Measurements from ENCODE around the gene SPATS2. TPM values are rescaled to one million over a fixed set of nuclear protein-coding genes. Genes with fewer than 3 reads are reported as not detected.
A peak's percentile ranks its signal among the peaks of the same experiment; 100 is the strongest.

Gene SPATS2
- total RNA-seq, 1 donor from 2014 or later = 7.0 TPM

GRCh38 chr12:49346659-49347310 is 20.5 kb upstream of the SPATS2 start, which contains the start of gene DNAJC22:
DNAJC22 (plus strand) TSS chr12:49346888; CDS start chr12:49348873, 1,985 bp downstream.
- intact Hi-C loops (cut with DNase I) = no loop called here
- DNase-seq (no peak), ATAC-seq (ENCODE audit: poor library complexity) (no peak)

DNA sequence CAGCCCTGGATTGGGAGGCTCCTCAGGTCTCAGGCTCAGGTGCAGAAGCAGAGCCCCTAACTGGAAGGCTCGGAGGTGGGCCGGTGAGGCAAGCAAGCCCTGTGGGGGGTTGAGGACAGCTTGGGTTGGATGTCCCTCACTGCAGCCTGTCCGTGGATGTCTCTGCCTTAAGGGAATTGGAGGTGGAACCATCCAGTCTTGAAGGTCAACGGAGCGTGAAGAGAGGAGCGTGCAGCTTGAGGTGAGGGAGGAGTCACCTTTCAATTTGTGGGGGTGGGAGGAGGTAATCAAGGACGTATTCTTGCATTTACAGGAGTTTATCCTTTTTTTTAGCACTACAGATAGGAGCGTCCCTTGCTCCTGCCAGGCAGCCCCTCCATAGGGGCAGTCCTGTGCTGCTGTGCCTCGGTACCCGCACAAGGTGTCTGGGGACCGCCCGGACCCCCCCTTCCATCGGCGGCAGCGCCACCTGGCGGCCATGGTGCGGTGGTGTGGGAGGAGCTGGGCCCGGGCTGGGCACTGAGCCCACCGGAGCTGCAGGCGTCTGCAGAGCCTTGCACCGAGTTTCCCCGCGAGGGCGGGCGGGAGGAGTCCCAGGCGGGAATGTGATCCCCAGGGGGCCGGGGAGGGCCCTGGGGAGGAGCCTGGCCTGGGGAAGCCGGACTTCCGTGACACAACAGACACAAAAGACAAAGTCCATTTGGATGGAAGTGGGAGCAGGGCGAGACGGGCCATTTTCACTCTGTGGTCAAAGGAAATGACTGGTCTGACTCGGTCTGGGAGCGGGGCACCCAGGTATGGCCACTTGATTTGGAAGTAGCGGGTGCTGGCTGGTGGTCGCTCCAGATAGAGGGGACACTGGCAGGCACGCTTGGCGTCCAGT is 19.7 kb upstream of the SPATS2 start:
- intact Hi-C loops (cut with DNase I) = no loop called here
- DNase-seq (peak; percentile 81), ATAC-seq (ENCODE audit: poor library complexity) (peak; percentile 91)

GRCh38 chr12:49348781-49349180 is 18.5 kb upstream of the SPATS2 start:
- intact Hi-C loops (cut with DNase I) = no loop called here
- ATAC-seq (ENCODE audit: poor library complexity) (no peak), DNase-seq (no peak)

- DNase-seq (no peak), ATAC-seq (ENCODE audit: poor library complexity) (no peak)
- intact Hi-C loops (cut with DNase I) = no loop called here
Observed at GRCh38 chr12:49349266-49349665, 18.0 kb upstream of the SPATS2 start.

- intact Hi-C loops (cut with DNase I) = no loop called here
- no peak for ATAC-seq (ENCODE audit: poor library complexity)
- DNase-seq = no peak
Observed at GRCh38 chr12:49352351-49352750, 14.9 kb upstream of the SPATS2 start.

- intact Hi-C loops (cut with DNase I) = no loop called here
- ATAC-seq (ENCODE audit: poor library complexity) (no peak), DNase-seq (no peak)
Observed at GRCh38 chr12:49355913-49356312, 11.3 kb upstream of the SPATS2 start.

GRCh38 chr12:49357103-49357678 is 10.1 kb upstream of the SPATS2 start:
- ATAC-seq (ENCODE audit: poor library complexity) = no peak
- intact Hi-C loops (cut with DNase I) = no loop called here
- DNase-seq = no peak

- ATAC-seq (ENCODE audit: poor library complexity) (peak; percentile 92), DNase-seq (no peak)
- intact Hi-C loops (cut with DNase I) = loop anchor here (2.0 kb wide), 1 partner anchor 154 kb away; no protein-coding TSS in a partner anchor
Observed at GRCh38 chr12:49358483-49359141, 8.7 kb upstream of the SPATS2 start.

- intact Hi-C loops (cut with DNase I) = loop anchor here (2.0 kb wide), 1 partner anchor 153 kb away; no protein-coding TSS in a partner anchor
- DNase-seq (no peak), ATAC-seq (ENCODE audit: poor library complexity) (no peak)
Observed at GRCh38 chr12:49359671-49360070, 7.6 kb upstream of the SPATS2 start.

DNA sequence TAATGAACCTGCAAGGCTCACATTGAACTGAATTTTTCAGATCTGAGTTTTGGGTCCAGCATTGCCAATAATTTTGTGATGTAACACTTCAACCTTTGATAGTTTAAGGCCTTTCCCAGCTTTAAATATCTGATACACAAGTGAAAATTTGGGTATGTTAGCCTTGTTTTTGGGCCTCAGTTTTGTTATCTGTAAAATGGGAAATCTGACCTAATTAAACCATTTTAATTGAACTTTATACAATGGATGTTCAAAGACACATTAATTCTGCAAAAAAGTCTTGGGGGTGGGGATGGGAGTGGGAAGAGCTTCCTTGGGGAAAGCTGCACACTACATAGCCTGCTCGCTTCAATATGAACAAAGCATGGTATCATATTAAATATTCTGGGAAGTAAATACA is 5.2 kb upstream of the SPATS2 start:
- ATAC-seq (ENCODE audit: poor library complexity) (no peak), DNase-seq (no peak)
- intact Hi-C loops (cut with DNase I) = no loop called here

DNA sequence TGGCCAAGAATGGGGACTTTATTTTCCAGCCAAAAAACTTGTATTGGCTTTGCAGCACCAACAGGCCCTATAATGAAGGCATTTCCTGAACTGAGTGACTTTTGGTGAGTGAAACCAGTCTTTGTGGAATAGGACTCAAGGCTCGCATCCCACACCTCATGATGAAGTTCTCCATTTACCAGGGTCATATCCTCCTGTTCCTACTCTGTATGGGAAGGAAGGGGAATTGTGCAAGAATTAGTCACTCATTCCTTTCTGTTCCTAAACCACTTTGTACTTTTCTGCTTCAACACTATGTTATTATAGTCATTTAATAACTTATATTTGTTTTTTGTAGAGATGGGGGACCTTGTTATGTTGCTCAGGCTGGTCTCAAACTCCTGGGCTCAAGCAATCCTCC is 2.3 kb upstream of the SPATS2 start:
- DNase-seq (no peak), ATAC-seq (ENCODE audit: poor library complexity) (no peak)
- intact Hi-C loops (cut with DNase I) = no loop called here

- no peak for ATAC-seq (ENCODE audit: poor library complexity)
- intact Hi-C loops (cut with DNase I) = no loop called here
- no peak for DNase-seq
Observed at GRCh38 chr12:49365542-49365941, 1.7 kb upstream of the SPATS2 start.

- DNase-seq = no peak
- intact Hi-C loops (cut with DNase I) = no loop called here
- no peak for ATAC-seq (ENCODE audit: poor library complexity)
Observed at GRCh38 chr12:49366096-49366651, 1.1 kb upstream of the SPATS2 start.

DNA sequence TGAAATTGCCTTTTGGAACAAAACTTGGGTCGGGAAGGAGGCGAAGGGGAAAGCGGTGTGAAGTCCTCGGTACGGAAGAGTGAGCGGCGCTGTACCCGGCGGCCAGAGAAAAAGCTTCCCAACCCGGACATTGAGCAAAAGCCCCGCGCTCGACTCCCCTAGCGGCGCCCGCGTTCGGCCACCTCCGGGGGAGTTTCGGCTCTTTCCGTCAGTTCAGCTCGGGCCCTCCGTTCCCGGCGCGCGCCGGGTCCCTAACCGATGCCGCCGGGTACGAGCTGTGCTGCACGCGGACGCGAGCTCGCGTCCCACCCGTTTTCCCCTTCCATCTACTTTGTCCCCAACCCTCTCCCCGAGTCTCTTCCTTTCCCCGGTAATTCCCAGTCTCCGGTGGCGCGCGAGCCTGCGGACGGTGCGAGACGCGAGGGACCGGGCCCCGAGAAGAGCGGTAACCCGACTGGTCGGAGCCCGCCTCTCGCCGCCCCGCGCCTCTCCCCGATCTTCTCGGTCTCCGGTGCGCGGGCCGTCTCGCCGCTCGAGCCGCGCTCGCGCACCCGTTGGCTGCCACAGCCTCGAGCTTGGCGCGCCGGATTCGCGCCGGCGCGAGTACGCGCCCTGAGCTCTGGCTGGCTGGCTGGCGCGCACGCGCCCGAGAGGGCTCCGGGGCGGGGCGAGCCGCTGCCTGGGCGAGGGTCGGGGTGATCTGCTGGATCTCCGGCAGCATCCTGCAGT is 446 bp upstream of the SPATS2 start:
- intact Hi-C loops (cut with DNase I) = no loop called here
- ATAC-seq (ENCODE audit: poor library complexity) = peak; percentile 96
- peak; percentile 93 for DNase-seq

DNA sequence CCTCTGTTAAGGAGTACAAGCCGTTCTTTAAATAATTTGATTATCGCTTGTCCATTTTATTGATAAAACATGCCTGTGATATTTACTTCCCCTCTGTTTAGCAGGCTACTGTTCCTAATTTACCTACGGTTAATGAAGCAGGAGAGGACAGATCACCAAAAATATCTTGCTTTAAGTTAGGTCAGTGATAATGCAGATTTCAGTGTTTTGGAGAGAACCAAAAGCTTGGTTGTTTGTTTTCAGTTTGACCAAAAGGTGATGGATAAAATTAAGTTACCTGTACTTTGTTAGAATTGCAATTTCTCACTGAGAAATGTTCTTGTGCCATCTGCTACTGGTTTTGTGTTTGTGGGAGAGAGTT is 958 bp downstream of the SPATS2 start:
- ATAC-seq (ENCODE audit: poor library complexity) (no peak), DNase-seq (no peak)
- intact Hi-C loops (cut with DNase I) = no loop called here

DNA sequence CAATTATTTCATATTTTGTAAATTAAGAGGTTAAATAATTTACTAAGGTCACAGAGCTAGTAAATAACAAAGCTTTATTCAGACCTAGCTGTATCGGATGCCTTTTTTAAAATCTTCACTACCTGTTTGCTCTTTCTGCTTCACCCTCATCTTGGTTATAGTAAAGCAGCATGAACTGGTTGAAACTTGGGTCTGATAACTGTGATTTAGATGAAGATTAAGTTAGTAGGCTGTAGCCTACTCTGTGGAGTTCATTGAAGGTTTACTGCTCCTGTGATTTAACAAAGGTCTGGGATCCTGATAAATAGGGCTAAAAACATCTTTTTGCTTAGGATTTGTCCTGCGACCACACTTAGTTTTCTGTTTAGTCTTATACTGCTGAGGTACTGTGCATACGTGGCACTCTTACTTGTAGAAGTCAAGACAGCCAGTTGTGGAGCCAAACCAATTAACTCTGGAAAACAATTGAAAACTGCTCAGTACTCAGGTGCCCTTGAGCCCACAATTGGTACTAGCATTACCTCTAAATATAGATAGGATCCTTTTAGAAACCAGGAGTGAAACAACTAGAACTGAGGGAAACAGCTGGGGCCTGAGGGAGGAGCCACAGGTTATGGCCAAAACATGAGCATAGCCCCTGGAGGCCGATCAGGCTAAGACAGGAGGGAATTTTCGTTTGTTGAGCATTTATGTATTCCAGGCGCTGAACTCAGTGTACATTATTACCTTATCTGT is 2.3 kb downstream of the SPATS2 start:
- no peak for DNase-seq

GRCh38 chr12:49370539-49370938 is 3.3 kb downstream of the SPATS2 start:
- ATAC-seq (ENCODE audit: poor library complexity) (no peak), DNase-seq (no peak)
- intact Hi-C loops (cut with DNase I) = no loop called here

More for the DNA sequence above, 2.3 kb downstream of the SPATS2 start:
- intact Hi-C loops (cut with DNase I) = no loop called here
- no peak for ATAC-seq (ENCODE audit: poor library complexity)

DNA sequence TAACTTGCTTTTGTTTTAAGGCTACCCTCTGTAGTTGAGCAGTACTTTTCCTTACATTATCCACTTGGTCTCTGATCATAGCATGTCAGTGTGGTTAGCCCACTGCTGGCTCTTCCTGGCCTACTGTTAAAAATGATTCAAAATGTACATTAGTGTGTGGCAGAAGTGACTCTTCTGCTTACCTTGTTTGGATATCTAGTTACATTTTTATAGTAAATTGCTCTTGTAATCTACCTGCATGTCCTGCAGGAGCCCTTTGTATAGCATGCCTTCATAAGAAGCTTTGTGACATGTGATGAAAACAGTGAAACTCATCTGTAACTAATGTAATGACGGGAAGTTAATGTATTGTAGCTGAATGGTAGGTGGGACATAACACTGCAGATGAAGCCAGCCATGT is 8.1 kb downstream of the SPATS2 start:
- no peak for DNase-seq
- no peak for ATAC-seq (ENCODE audit: poor library complexity)
- intact Hi-C loops (cut with DNase I) = no loop called here
